ENCODE results near the gene RPS6KL1.

Gene RPS6KL1

GRCh38 chr14:74855021-74855420 lies 68.0 kb downstream of the RPS6KL1 start:
- H3K4me3 ChIP-seq (ENCODE audit: low read depth, low read length), result no peak overlapping the region
- no peak for TF ChIP-seq CTCF (IDR thresholded peaks at IDR 0.05; ENCODE audit: borderline replicate concordance, insufficient read depth, low read depth, low read length)
